OCI-LY1 (cell line): Measurements from ENCODE around the gene ANTXR1.

Source experiments
- H2AFZ ChIP-seq: fragments of 200-600 bp; sonication (generic), shearing (Covaris generic); 2 replicates; pipeline ENCODE4 v1.6.0; 2014; ENCODE audit warnings: antibody characterized with exemption, mild to moderate bottlenecking, low read length
- H3F3A ChIP-seq: fragments of 200-600 bp; sonication (generic), shearing (Covaris generic); 2 replicates; pipeline ENCODE4 v1.6.0; 2014; ENCODE audit warnings: mild to moderate bottlenecking, antibody characterized with exemption, low read length, moderate library complexity; ENCODE audit not compliant: insufficient read depth
- H3K27ac ChIP-seq: fragments of 200-600 bp; sonication (generic); 2 replicates; pipeline ENCODE4 v1.5.1; 2014; ENCODE audit warnings: low read length, mixed run types, mild to moderate bottlenecking, low read depth; ENCODE audit not compliant: poor library complexity, severe bottlenecking
- H3K27me3 ChIP-seq: fragments of 200-600 bp; sonication (generic); 2 replicates; pipeline ENCODE4 v1.6.0; 2014; ENCODE audit warnings: antibody characterized with exemption, mild to moderate bottlenecking, low read length, moderate library complexity; ENCODE audit not compliant: insufficient read depth
- H3K36me3 ChIP-seq: fragments of 200-600 bp; sonication (generic); 2 replicates; pipeline ENCODE4 v1.6.1; 2014; ENCODE audit warnings: mild to moderate bottlenecking, antibody characterized with exemption, low read length, moderate library complexity, mixed read lengths; ENCODE audit not compliant: insufficient read depth
- H3K4me1 ChIP-seq: fragments of 200-600 bp; sonication (generic); 2 replicates; pipeline ENCODE4 v1.5.1; 2014; ENCODE audit warnings: mild to moderate bottlenecking, low read length, moderate library complexity; ENCODE audit not compliant: insufficient read depth, severe bottlenecking
- H3K4me2 ChIP-seq: fragments of 200-600 bp; sonication (generic), shearing (Covaris generic); 2 replicates; pipeline ENCODE4 v1.6.1; 2014; ENCODE audit warnings: low read length
- H3K4me3 ChIP-seq: fragments of 200-600 bp; sonication (generic); 2 replicates; pipeline ENCODE4 v1.5.1; 2014; ENCODE audit warnings: low read length, low read depth, mild to moderate bottlenecking, mixed read lengths; ENCODE audit not compliant: poor library complexity, severe bottlenecking
- H3K79me2 ChIP-seq: fragments of 200-600 bp; shearing (Covaris generic); 2 replicates; pipeline ENCODE4 v1.6.1; 2016; ENCODE audit warnings: mixed run types, low read length, mixed read lengths; ENCODE audit not compliant: insufficient read depth
- H3K9ac ChIP-seq: fragments of 200-600 bp; sonication (generic), shearing (Covaris generic); 2 replicates; pipeline ENCODE4 v1.6.1; 2014; ENCODE audit warnings: mild to moderate bottlenecking, low read length, mixed read lengths
- H3K9me2 ChIP-seq: fragments of 200-600 bp; sonication (generic), shearing (Covaris generic); 2 replicates; pipeline ENCODE4 v1.6.1; 2014; ENCODE audit warnings: low read depth, mild to moderate bottlenecking, low read length, mixed read lengths
- H3K9me3 ChIP-seq: fragments of 200-600 bp; shearing (Covaris generic); 2 replicates; pipeline ENCODE4 v1.6.1; 2014; ENCODE audit warnings: low read length, mixed read lengths
- H4K20me1 ChIP-seq: fragments of 200-600 bp; sonication (generic), shearing (Covaris generic); 2 replicates; pipeline ENCODE4 v1.6.0; 2016; ENCODE audit warnings: mild to moderate bottlenecking, low read length; ENCODE audit not compliant: insufficient read depth
- CTCF ChIP-seq: fragments of 200-600 bp; sonication (generic), shearing (Covaris generic); IDR thresholded peaks from 2 replicates; pipeline ENCODE4 v1.5.1; 2017; ENCODE audit warnings: mild to moderate bottlenecking, antibody characterized with exemption, low read length, moderate library complexity, mixed read lengths
- EZH2 ChIP-seq: fragments of 200-600 bp; sonication (generic), shearing (Covaris generic); IDR thresholded peaks from 2 replicates; pipeline ENCODE4 v1.8.0; 2017; ENCODE audit warnings: borderline replicate concordance, mixed run types, mild to moderate bottlenecking, antibody characterized with exemption, low read length, moderate library complexity, mixed read lengths

The ANTXR1 gene

GRCh38 chr2:69003731-69004130 is 9.2 kb upstream of the ANTXR1 start:
- H4K20me1 ChIP-seq, result no peaks in the 10 kb centered on the region
- no peaks in the 10 kb centered on the region for H3K27me3 ChIP-seq
- no peaks in the 10 kb centered on the region for H3F3A ChIP-seq

GRCh38 chr2:69007169-69007568 is 5.8 kb upstream of the ANTXR1 start:
- Histone ChIP-seq H3K9me2 (no peaks in the 10 kb centered on the region), H3K9ac (no peak overlapping the region), H3K27ac (no peak overlapping the region), H3F3A (no peaks in the 10 kb centered on the region), H3K79me2 (no peaks in the 10 kb centered on the region), H3K4me3 (no peak overlapping the region), H3K36me3 (no peaks in the 10 kb centered on the region), H4K20me1 (no peaks in the 10 kb centered on the region), H3K9me3 (no peaks in the 10 kb centered on the region), H2AFZ (no peak overlapping the region), H3K27me3 (no peaks in the 10 kb centered on the region), H3K4me2 (no peak overlapping the region), H3K4me1 (no peaks in the 10 kb centered on the region)
- TF ChIP-seq EZH2, result no peak
- no peak for TF ChIP-seq CTCF

More at GRCh38 chr2:69003731-69004130, 9.2 kb upstream of the ANTXR1 start:
- Histone ChIP-seq H3K4me3 (no peak overlapping the region), H3K9me3 (no peaks in the 10 kb centered on the region), H3K4me1 (no peaks in the 10 kb centered on the region), H3K4me2 (no peak overlapping the region), H3K36me3 (no peaks in the 10 kb centered on the region), H3K9ac (no peak overlapping the region), H2AFZ (no peak overlapping the region), H3K79me2 (no peaks in the 10 kb centered on the region), H3K9me2 (no peaks in the 10 kb centered on the region), H3K27ac (no peak overlapping the region)
- TF ChIP-seq CTCF (no peak), EZH2 (no peak)

GRCh38 chr2:69007603-69008002 is 5.4 kb upstream of the ANTXR1 start:
- no peak overlapping the region for H3K27ac ChIP-seq
- no peak for TF ChIP-seq EZH2
- no peak for TF ChIP-seq CTCF

More at GRCh38 chr2:69007603-69008002, 5.4 kb upstream of the ANTXR1 start:
- Histone ChIP-seq H3K36me3 (no peaks in the 10 kb centered on the region), H3K27me3 (peaks cover 4% of the 10 kb centered on the region; the same call in 1 of the 2 replicates), H3F3A (no peaks in the 10 kb centered on the region), H3K79me2 (no peaks in the 10 kb centered on the region), H3K9ac (no peak overlapping the region), H3K9me2 (no peaks in the 10 kb centered on the region), H3K9me3 (no peaks in the 10 kb centered on the region), H3K4me1 (no peaks in the 10 kb centered on the region), H2AFZ (no peak overlapping the region), H3K4me3 (no peak overlapping the region), H4K20me1 (no peaks in the 10 kb centered on the region), H3K4me2 (no peak overlapping the region)
